ENCODE data around the gene HDAC5. TPM values are rescaled to one million over a fixed set of nuclear protein-coding genes. Genes with fewer than 3 reads are reported as not detected.
"Not testable (repeated sequence)": the region's sequence is repeated elsewhere in the genome, so short reads cannot be mapped to it uniquely, and the experiment has no call there.

The HDAC5 gene
- total and polyA plus RNA-seq, 2 donors (not counting 1 experiment from before 2014, with no cell fraction given): 31.3 to 125 TPM

DNA sequence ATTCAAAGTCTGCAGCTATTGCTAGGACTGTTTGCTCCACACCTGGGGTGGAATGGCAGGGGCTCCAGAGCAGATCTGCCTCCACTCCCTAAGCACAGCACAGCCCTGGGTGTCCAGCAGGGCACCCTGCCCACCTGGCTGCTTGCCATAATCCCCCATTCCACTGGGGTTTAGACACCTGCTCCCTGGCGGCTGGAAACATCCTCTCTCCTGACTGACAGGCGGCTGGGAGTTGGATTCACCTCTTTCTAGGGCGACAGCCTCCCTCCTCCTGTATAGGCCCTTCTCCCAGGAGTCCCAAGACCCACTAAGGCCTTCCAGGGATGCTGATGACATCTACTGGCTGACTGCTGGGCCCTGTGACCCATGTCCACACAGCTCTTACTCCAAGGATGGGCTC lies 18.0 kb downstream of the HDAC5 start:
- peaks cover 41% of the 10 kb centered on the region for H3K79me2 ChIP-seq (ENCODE audit: control insufficient read depth, insufficient read depth, low read length)
- H3K27ac ChIP-seq (ENCODE audit: insufficient read depth, low read length): no peak overlapping the region
- H3K9ac ChIP-seq (ENCODE audit: insufficient read depth, low read length): no peak overlapping the region
- no peaks in the 10 kb centered on the region for H3K27me3 ChIP-seq (ENCODE audit: control insufficient read depth, insufficient read depth, low read length)
- H2AFZ ChIP-seq (ENCODE audit: low read length): no peak overlapping the region
- TF ChIP-seq EZH2 (IDR thresholded peaks at IDR 0.05; ENCODE audit: low read length, missing control alignments) (no peak), CTCF (conservative IDR thresholded peaks at IDR 0.05 in 1 of 2, IDR thresholded peaks at IDR 0.05 in 1 of 2; ENCODE audit: low read depth in 1 of 2, low read length in 2 of 2) (no peak)
- H3K36me3 ChIP-seq (ENCODE audit: control insufficient read depth, insufficient read depth, low read length): no peaks in the 10 kb centered on the region
- no peaks in the 10 kb centered on the region for H4K20me1 ChIP-seq (ENCODE audit: control insufficient read depth, extremely low read depth, insufficient read depth, low read length)
- H3K9me3 ChIP-seq (ENCODE audit: control insufficient read depth, insufficient read depth, low read depth, low read length): no peaks in the 10 kb centered on the region
- no peak for DNase-seq (ENCODE audit: low read depth in 2 of 2)
- no peak overlapping the region for H3K4me2 ChIP-seq (ENCODE audit: extremely low read depth, insufficient read depth, low read length)
- no peak overlapping the region for H3K4me3 ChIP-seq (replicated peaks in 1 of 4; ENCODE audit: control extremely low read depth in 1 of 4, insufficient read depth in 1 of 4, low read depth in 3 of 4, low read length in 4 of 4)
- H3K4me1 ChIP-seq (ENCODE audit: control insufficient read depth, extremely low read depth, insufficient read depth, low read length): peaks cover 29% of the 10 kb centered on the region

DNA sequence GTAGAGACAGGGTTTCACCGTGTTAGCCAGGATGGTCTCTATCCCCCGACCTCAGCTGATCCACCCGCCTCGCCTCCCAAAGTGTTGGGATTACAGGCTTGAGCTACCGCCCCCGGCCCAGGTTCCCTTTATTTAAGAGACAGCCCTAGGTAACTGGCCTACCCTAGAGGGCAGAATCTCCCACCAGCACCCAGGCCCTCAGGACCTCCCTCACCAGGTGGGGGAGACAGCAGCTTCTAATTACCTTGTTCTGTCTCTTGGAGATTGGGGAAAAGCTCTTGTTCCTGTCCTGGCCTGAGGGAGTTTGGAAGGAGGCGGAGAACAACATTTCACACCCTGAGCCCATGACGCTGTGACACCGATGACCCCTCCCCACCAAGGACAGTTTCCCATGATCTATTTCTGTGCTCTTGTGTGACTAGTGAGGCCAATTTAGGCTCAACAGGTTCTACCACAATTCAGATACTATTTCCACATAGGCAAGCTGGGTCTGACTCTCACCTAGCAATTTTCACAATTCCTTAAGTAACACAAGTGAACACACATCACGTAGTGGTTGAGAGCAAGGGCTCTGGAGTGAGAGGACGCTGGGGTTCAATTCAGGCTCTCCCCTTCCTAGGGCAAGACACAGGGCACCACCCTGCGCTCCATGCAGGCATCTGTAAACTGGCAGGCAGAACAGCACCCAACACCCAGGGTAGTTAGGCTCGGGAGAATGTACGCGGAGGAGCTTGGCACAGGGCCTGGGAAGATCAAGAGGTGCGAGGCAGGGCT lies 20.4 kb downstream of the HDAC5 start:
- DNase-seq (ENCODE audit: low read depth in 2 of 2): no peak
- H3K4me2 ChIP-seq (ENCODE audit: extremely low read depth, insufficient read depth, low read length): no peak overlapping the region
- no peak for TF ChIP-seq EZH2 (IDR thresholded peaks at IDR 0.05; ENCODE audit: low read length, missing control alignments)
- no peak for TF ChIP-seq CTCF (conservative IDR thresholded peaks at IDR 0.05 in 1 of 2, IDR thresholded peaks at IDR 0.05 in 1 of 2; ENCODE audit: low read depth in 1 of 2, low read length in 2 of 2)
- no peaks in the 10 kb centered on the region for H4K20me1 ChIP-seq (ENCODE audit: control insufficient read depth, extremely low read depth, insufficient read depth, low read length)
- peaks cover 10% of the 10 kb centered on the region for H3K4me1 ChIP-seq (ENCODE audit: control insufficient read depth, extremely low read depth, insufficient read depth, low read length)
- H3K79me2 ChIP-seq (ENCODE audit: control insufficient read depth, insufficient read depth, low read length): peaks cover 33% of the 10 kb centered on the region
- no peaks in the 10 kb centered on the region for H3K27me3 ChIP-seq (ENCODE audit: control insufficient read depth, insufficient read depth, low read length)
- H3K9me3 ChIP-seq (ENCODE audit: control insufficient read depth, insufficient read depth, low read depth, low read length): no peaks in the 10 kb centered on the region
- H3K27ac ChIP-seq (ENCODE audit: insufficient read depth, low read length): no peak overlapping the region
- H3K9ac ChIP-seq (ENCODE audit: insufficient read depth, low read length): no peak overlapping the region
- no peak overlapping the region for H2AFZ ChIP-seq (ENCODE audit: low read length)
- no peak overlapping the region for H3K4me3 ChIP-seq (replicated peaks in 1 of 4; ENCODE audit: control extremely low read depth in 1 of 4, insufficient read depth in 1 of 4, low read depth in 3 of 4, low read length in 4 of 4)
- H3K36me3 ChIP-seq (ENCODE audit: control insufficient read depth, insufficient read depth, low read length): no peaks in the 10 kb centered on the region

GRCh38 chr17:44101858-44102257 lies 21.6 kb downstream of the HDAC5 start:
- H3K4me3 ChIP-seq (replicated peaks in 1 of 4; ENCODE audit: control extremely low read depth in 1 of 4, insufficient read depth in 1 of 4, low read depth in 3 of 4, low read length in 4 of 4); H3K9ac ChIP-seq (ENCODE audit: insufficient read depth, low read length); H4K20me1 ChIP-seq (ENCODE audit: control insufficient read depth, extremely low read depth, insufficient read depth, low read length); H3K9me3 ChIP-seq (ENCODE audit: control insufficient read depth, insufficient read depth, low read depth, low read length); H2AFZ ChIP-seq (ENCODE audit: low read length); H3K4me2 ChIP-seq (ENCODE audit: extremely low read depth, insufficient read depth, low read length); H3K36me3 ChIP-seq (ENCODE audit: control insufficient read depth, insufficient read depth, low read length); DNase-seq (ENCODE audit: low read depth in 2 of 2); H3K27me3 ChIP-seq (ENCODE audit: control insufficient read depth, insufficient read depth, low read length): not testable (repeated sequence)
- Histone ChIP-seq H3K4me1 (ENCODE audit: control insufficient read depth, extremely low read depth, insufficient read depth, low read length) (peaks cover 11% of the 10 kb centered on the region), H3K27ac (ENCODE audit: insufficient read depth, low read length) (peak overlapping the region; percentile 56), H3K79me2 (ENCODE audit: control insufficient read depth, insufficient read depth, low read length) (peaks cover 25% of the 10 kb centered on the region)
